Stimulated activated CD4-positive, alpha-beta T cell treated with anti-CD3 and anti-CD28 coated beads, Interleukin-15, amount 100 ng/mL, for 24 hours (primary cell): Measurements from ENCODE around the gene DTNBP1.

Source experiments
- DNase-seq: peaks from one replicate; pipeline ENCODE4 v3.0.0-alpha.2; 2020

Gene DTNBP1

GRCh38 chr6:15585760-15586214 lies 77.0 kb downstream of the DTNBP1 start:
- no peak for DNase-seq

GRCh38 chr6:15582499-15582898 lies 80.3 kb downstream of the DTNBP1 start:
- no peak for DNase-seq

- no peak for DNase-seq
Measured at GRCh38 chr6:15581751-15582150, 81.1 kb downstream of the DTNBP1 start.

- no peak for DNase-seq
Measured at GRCh38 chr6:15580326-15580725, 82.5 kb downstream of the DTNBP1 start.

- DNase-seq = no peak
Measured at GRCh38 chr6:15578716-15579391, 84.0 kb downstream of the DTNBP1 start.

- no peak for DNase-seq
Measured at GRCh38 chr6:15577550-15578171, 85.2 kb downstream of the DTNBP1 start.

GRCh38 chr6:15577106-15577505 lies 85.7 kb downstream of the DTNBP1 start:
- no peak for DNase-seq

GRCh38 chr6:15575357-15576033 lies 87.3 kb downstream of the DTNBP1 start:
- no peak for DNase-seq

GRCh38 chr6:15574486-15574885 lies 88.3 kb downstream of the DTNBP1 start:
- DNase-seq = no peak

GRCh38 chr6:15574023-15574422 lies 88.8 kb downstream of the DTNBP1 start:
- DNase-seq = no peak

GRCh38 chr6:15573384-15573783 lies 89.4 kb downstream of the DTNBP1 start:
- no peak for DNase-seq

GRCh38 chr6:15572296-15573016 lies 90.4 kb downstream of the DTNBP1 start:
- no peak for DNase-seq

- DNase-seq = no peak
Measured at GRCh38 chr6:15570171-15570570, 92.7 kb downstream of the DTNBP1 start.

GRCh38 chr6:15569035-15569995 lies 93.5 kb downstream of the DTNBP1 start:
- DNase-seq = no peak

- DNase-seq = no peak
Measured at GRCh38 chr6:15562977-15563376, 99.9 kb downstream of the DTNBP1 start.

GRCh38 chr6:15561447-15562199 lies 101.2 kb downstream of the DTNBP1 start:
- DNase-seq = no peak

- DNase-seq = no peak
Measured at GRCh38 chr6:15560713-15561112, 102.1 kb downstream of the DTNBP1 start.

- DNase-seq = no peak
Measured at GRCh38 chr6:15557174-15557573, 105.7 kb downstream of the DTNBP1 start.

- no peak for DNase-seq
Measured at GRCh38 chr6:15556711-15557110, 106.1 kb downstream of the DTNBP1 start.

- no peak for DNase-seq
Measured at GRCh38 chr6:15555101-15556038, 107.5 kb downstream of the DTNBP1 start.
